GM18502 (cell line): ENCODE data around the gene MFSD6L.

ENCODE experiments used
- ATAC-seq: cut with Tn5 transposase; IDR thresholded peaks from one replicate; pipeline ENCODE4 v1.9.1; 2021; ENCODE audit warnings: mild to moderate bottlenecking; ENCODE audit not compliant: unreplicated experiment, poor library complexity

MFSD6L gene

GRCh38 chr17:8798846-8799569, at the start of gene MFSD6L:
Gene MFSD6L (minus strand): TSS chr17:8799365. CDS start chr17:8799120, 245 bp downstream.
- no peak for ATAC-seq

GRCh38 chr17:8847891-8848290, 48.7 kb upstream of the MFSD6L start:
- ATAC-seq = no peak

GRCh38 chr17:8846768-8847211, 47.6 kb upstream of the MFSD6L start:
- no peak for ATAC-seq

GRCh38 chr17:8844229-8845218, 45.4 kb upstream of the MFSD6L start:
- no peak for ATAC-seq

- ATAC-seq = no peak
Measured at GRCh38 chr17:8843344-8843743, 44.2 kb upstream of the MFSD6L start.

- no peak for ATAC-seq
Measured at GRCh38 chr17:8841844-8842243, 42.7 kb upstream of the MFSD6L start.

GRCh38 chr17:8839410-8839935, 40.3 kb upstream of the MFSD6L start:
- no peak for ATAC-seq

GRCh38 chr17:8838551-8839095, 39.5 kb upstream of the MFSD6L start:
- ATAC-seq = no peak

GRCh38 chr17:8837563-8838075, 38.5 kb upstream of the MFSD6L start:
- ATAC-seq = no peak

- ATAC-seq = no peak
Measured at GRCh38 chr17:8836821-8837562, 37.8 kb upstream of the MFSD6L start.

GRCh38 chr17:8835631-8836364, 36.6 kb upstream of the MFSD6L start:
- no peak for ATAC-seq

- ATAC-seq = no peak
Measured at GRCh38 chr17:8835106-8835505, 35.9 kb upstream of the MFSD6L start.

- ATAC-seq = no peak
Measured at GRCh38 chr17:8832711-8833352, 33.7 kb upstream of the MFSD6L start.

GRCh38 chr17:8831234-8831849, 32.2 kb upstream of the MFSD6L start:
- ATAC-seq = no peak

GRCh38 chr17:8830141-8830540, 31.0 kb upstream of the MFSD6L start:
- ATAC-seq = no peak

- ATAC-seq = no peak
Measured at GRCh38 chr17:8829036-8829941, 30.1 kb upstream of the MFSD6L start.

GRCh38 chr17:8828517-8828875, 29.3 kb upstream of the MFSD6L start:
- ATAC-seq = no peak
